GM19372 (cell line): ENCODE results near the gene ST6GALNAC5.

Source experiments
- ATAC-seq: cut with Tn5 transposase; IDR thresholded peaks from one replicate; pipeline ENCODE4 v1.9.1; 2021; ENCODE audit warnings: mild to moderate bottlenecking, low read depth, moderate library complexity; ENCODE audit not compliant: unreplicated experiment

The ST6GALNAC5 gene

DNA sequence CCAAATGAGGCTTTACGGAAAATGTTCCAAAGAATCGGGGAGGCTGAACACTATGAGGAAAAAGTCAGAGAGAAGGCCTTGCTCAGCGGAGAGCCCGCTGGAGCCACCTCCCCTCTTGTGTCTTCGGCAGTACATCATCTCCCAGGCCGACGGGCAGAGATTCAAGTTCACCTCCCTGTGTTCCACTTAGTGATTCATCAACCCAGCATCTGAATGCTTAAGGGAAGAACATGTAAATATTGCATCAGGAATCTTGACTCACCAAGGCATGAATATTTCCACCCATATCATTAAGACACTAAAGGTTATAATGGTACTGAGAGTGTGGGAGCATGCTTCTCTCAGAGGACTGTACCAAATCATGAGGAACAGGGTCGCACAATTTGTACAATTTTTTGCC, 172.5 kb downstream of the ST6GALNAC5 start:
- no peak for ATAC-seq

DNA sequence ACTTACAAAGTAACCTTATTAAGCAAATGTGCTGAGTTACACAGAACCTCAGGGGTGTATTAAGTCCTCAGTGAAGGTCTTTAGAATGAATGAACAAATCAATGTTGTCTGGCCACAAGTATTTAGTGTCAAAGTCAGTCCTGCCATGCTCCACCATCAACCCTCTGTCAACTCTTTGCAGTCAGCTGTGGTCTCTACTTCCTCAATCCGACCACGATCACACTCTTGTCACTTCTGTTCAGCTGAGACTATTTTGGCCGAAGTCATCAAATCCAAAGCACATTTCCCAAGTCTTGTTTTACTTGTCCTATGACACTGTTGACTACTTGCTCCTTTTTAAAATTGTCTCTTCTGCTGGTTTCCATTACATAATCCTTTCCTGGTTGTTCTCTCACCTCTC, 173.5 kb downstream of the ST6GALNAC5 start:
- ATAC-seq = no peak

DNA sequence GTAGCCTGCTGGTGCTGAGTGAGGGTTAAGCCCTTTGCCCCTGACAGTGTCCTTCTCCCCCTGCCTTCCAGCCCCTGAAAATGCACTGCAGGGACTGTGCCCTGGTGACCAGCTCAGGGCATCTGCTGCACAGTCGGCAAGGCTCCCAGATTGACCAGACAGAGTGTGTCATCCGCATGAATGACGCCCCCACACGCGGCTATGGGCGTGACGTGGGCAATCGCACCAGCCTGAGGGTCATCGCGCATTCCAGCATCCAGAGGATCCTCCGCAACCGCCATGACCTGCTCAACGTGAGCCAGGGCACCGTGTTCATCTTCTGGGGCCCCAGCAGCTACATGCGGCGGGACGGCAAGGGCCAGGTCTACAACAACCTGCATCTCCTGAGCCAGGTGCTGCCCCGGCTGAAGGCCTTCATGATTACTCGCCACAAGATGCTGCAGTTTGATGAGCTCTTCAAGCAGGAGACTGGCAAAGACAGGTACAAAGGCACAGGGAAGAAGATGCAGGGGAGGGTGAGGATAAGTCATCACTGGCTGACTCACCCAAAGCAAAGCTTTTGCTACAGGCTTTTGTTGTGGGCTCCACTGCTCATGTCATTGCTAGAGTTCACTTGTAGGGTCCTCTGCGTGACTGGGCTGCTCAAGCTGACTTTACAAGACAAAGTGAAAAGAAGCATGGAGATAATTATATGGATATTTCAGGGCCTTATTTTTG, 177.0 kb downstream of the ST6GALNAC5 start:
- ATAC-seq = no peak

DNA sequence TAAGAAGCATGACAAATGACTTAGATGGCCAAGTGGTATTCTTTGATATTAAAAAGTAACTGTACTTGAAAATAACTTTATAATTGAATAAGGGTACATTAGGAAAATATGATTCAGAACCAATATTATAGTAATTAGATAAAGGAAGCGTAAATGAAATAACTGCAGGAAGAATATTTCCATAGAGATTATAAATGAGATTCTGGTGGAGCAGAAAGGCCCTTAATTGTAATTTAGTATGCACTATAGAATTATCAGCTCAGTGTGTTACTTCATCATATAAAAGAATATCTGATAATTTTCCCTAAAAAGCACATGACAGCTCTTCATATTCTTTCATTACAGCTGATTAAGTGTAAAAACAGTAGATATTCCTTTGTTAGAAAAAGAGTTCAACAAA, 180.3 kb downstream of the ST6GALNAC5 start:
- no peak for ATAC-seq

DNA sequence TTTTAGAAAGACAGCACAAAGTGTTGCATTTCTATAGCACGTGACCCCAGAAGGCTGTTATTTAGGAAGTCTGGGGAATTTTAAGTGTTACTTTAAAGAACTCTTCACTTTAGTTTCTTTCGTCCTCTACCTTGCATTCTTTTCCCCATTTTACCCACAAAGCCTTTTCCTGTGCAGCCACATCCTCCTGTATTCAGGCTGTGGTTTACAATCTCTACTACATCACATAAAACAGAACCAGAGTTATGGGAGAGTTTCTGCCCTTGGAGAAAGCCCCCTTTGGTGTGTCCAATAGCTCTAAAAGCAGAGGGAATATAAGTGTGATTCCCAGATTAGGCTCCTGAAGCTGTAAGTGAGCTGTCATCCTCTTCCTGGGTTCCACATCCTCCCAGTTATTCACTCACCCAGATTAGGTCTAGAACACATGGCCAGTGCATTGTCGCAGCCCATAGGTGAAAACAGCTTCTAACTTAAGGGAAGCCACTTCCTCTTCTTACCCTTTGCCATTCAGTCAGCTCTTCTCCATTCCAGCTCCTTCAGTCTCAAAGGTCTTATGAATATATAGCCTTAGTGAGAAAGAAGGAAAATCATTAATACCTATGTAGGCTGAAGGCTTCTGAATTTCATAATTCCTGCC, 180.8 kb downstream of the ST6GALNAC5 start:
- ATAC-seq = no peak

DNA sequence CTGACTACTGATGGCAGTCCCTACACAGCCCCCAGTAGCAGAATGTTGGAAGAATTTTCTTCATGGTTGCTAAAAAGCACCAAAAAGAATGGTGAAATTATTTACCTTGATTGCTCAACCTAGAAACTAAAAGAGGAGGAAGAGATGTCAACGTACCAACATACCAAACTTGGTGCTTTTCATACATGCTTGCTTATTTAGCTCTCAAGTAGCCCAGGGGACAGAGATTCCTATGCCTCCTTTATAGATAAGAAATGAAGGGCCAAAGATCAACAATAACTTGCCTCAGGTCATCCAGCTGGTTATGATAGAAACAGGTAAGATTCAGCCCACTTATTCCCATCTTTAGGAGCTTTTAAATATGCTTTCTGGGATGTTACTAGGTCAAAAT, 181.3 kb downstream of the ST6GALNAC5 start:
- no peak for ATAC-seq

DNA sequence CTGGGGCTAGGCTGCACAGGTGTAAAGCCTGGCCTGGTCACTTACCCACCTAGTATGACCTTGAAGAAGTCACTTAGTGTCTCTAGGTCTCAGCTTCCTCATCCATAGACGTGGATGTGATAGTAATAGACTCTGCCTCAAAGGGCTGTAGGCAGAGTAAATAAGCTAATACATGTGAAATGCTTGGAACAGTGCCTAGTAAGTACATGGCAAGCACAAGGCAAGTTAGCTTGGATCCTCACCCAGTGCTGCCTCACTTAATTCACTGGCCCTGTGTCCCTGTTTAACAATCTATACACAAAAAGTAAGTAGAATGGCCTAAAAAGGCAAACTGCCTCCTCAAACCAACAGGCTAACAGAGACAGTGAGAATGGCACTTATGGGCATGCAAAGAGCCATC, 184.1 kb downstream of the ST6GALNAC5 start:
- no peak for ATAC-seq

DNA sequence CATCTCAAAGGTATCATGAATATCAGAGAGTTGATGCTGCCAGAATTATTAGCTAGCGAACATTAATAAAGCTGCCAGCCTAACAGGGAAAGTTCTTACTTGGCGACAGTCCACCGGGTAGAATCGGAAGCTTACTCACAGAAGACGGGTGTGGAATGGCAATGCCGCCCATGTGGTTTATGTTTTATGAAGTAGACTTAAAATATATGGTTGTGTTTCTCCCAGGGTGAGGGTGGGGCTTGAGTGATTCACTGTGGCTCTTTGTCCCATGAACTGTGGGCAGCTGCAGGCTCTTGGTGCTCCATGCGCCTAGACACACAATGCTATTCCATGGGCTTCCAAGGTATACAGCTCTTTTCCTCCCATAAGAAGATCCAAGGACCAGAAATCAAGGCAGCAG, 189.2 kb downstream of the ST6GALNAC5 start:
- ATAC-seq = no peak

DNA sequence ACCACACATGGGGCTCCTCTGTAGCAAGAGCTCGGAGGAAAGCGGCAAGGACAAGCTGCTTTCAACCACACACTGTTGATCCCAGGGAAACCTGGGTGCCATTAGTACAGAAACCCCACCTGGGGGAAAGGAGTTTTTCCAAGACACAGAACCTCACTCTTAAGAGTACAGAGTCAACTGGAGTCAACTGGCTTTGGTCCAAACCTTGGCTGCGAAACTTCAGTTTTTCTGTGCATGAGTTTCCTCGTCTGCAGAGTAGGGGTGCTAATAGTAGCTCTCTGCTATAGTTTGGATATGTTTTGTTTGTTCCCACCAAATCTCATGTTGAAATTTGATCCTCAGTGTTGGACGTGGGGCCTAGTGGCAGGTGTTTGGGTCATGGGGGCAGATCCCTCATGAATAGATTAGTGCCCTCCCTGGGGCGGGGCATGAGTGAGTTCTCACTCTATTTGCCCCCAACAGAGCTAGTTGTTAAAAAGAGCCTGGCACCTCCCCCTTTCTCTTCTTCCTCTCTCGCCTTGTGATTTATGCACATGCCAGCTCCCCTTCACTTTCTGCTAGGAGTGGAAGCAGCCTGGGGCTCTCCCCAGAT, 190.8 kb downstream of the ST6GALNAC5 start:
- no peak for ATAC-seq

DNA sequence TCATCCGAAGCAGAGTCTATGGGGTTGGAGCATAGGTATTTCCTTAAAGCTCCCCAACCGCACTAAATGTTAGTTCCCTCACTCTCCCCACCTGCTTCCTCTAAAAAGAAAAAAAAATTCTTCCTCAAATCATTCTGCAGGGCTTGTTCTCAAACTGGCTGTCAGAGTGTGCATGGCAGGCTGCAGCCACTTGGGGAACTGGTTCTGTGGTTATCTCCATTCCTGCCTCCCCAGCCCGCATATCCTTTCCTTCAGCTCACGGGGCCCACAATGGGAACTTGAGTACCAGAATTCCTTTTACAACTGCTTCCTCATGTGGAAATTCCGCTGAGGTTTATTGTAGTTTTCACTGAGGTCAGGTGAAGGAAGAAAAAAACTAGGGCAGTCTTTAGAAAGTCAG, 192.7 kb downstream of the ST6GALNAC5 start:
- ATAC-seq = no peak

DNA sequence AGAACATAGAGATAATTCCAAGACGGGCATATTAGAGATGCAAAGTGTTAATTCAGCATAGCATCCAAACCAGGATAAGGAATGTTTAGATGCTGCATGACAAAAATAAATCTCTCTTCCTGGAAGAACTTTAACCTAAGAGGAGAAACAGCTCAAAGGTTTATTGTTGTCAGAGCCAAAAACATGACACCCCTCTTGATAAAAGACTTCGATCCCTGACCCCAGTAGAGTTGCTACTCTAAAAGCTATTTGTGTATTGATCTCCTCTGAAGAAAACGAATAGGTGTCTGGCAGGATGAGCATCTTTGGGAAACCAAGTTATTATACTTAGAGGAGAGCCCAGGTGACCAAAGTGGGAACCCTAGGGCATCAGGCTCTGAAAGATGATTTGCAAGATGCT, 193.9 kb downstream of the ST6GALNAC5 start:
- ATAC-seq = no peak

DNA sequence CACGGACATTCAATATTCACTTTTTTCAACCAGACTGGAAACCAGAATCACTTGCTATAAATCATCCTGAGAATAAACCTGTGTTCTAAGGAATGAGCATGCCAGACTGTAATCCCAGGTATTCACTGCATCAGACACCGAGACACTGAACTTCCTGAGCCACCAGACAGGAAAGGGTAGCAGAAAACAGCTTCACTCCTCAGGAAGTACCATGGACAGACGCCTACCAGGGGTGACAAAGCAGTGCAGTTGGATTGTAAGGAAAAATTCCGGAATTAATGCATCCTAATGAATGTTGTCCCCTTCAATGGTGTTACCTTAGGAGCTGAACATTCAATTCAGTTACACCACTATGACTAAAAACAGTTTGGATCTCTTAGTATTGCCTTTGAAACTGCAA, 195.8 kb downstream of the ST6GALNAC5 start:
- no peak for ATAC-seq

DNA sequence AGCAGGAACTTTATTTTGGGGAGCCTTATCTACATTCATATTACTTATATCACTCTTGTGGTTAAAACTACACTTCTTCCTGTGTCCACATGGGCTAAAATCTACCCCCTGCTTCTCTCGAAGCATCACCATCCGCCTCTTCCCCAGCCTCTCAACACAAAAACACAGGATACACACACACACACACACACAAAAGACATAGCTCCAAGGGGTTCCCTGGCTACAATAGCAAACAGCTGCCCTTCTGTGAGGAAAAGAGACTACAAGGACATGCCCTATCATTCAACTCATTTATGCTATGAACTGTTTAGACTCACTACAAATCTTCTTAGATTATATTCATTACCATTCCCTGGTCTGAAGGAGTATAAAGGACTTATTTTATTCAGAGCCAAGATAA, 197.0 kb downstream of the ST6GALNAC5 start:
- ATAC-seq = no peak

DNA sequence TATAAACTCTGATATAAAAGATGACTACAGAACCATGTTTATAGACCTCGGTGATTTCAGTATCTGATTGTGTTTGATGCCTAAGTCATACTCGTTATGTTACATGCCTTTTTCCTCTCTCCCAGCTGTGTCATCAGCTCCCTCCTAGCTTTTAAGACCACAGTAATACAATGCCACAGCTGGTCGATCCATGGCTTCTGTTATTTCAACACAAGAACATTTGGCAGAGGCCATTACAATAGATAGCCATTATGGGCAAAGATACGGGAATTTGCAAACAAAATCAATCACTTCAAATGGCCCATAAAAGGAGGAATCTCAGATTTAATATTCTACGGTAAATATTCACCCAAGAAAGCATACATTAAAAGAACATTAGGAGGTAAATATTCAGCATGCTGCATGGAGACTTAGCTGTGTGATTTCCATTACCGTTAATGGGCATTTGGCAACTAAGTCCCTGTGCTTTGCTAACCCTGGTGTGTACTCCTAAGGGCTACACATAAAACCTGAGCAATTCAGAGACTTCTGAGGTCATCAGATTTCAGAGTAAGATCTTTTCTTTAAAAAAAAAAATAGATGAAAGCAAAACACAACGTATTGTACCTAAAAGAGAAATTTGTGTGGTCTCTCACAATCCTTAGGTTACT, 198.5 kb downstream of the ST6GALNAC5 start:
- no peak for ATAC-seq

DNA sequence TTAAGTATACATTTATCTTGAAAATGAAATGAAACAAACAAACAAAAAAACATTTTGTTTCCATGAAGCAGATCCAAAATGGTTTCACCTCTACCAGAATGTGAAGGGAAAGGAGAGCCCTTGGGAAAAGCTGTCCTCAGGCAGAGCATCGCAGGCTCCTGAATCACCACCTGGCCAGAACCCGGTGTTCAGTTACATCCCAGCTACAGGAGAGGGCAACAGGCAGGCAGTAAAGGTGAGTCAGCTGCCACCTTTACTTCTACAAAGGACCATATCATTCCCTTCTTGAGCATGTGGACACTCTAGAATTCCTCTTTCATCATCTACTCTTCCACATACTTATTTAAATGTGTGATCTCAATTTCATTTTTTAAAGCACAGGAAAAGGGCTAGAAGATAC, 200.7 kb downstream of the ST6GALNAC5 start:
- no peak for ATAC-seq

DNA sequence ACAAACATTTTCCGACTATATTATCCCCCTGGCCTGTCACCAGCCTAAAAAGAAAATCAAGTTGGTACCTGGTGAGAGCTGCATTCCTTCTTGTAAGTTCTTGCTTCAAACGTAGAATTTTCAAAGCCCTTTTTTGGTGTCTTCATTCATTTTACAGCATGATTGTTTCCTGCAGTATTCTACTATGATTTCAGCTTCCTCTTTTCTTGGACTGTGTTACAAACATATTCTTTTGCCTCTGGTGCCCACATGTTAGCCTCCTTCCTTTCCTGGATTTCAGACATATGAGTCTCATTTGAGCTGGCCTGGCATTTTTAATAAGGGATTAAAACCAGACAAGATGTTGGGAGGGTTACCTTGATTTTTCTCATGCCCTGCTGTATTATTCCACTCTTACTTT, 209.5 kb downstream of the ST6GALNAC5 start:
- no peak for ATAC-seq

DNA sequence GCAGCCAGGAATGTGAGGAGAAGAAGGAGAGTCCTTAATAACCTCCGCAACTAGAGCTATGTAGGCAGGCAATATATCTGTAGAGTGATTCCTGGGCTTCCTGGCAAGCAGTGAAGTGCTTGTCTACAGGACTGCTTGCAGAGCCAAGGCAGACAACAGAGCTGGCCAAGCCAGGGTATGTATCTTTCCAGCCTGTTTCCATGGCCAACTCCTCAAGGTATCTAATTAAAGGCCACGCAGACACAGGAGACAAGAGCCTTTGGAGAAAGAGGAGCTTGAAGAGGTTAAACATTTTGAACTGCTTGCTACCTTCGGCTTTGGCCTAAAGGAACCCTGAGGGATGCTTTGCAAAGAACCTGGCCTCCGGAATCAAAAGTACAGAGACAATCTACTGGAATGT, 214.6 kb downstream of the ST6GALNAC5 start:
- no peak for ATAC-seq

DNA sequence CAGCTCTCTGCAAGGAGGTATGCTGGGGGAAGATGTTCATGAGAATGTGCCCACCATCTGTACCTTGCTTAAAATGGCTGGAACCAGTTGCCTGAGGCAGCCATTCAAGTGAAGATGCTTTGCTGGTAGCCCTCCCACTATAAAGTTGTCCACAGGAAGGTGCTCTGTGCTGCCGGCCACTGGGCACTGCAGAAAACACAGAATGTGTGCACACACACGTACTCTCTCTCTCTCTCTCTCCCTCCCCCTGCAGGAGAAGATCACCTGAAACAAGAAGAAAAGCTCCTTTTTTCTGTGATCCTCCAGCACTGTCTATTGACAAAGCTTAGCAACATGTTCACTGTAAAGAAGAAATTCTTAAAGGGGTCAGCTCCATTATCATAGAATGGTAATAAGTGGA, 217.2 kb downstream of the ST6GALNAC5 start:
- no peak for ATAC-seq

DNA sequence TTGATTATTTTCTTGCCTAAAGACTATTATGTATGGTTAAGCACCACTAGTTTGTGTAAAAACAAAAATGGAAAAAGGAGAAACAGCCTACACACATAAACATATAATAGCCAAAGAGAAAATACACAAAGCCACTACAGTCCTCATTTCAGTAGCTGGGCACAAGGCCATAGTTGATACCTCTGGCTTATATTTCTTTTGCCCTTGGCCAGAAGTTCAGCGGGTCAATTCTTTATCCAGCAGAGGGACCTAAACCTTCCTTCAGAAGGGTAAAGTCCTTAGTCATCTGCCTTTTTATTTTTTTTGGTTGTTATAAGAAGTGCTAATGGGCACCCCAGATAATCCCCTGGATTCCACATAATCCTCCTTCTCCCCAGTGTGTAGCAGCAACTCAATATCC, 217.8 kb downstream of the ST6GALNAC5 start:
- ATAC-seq = no peak

DNA sequence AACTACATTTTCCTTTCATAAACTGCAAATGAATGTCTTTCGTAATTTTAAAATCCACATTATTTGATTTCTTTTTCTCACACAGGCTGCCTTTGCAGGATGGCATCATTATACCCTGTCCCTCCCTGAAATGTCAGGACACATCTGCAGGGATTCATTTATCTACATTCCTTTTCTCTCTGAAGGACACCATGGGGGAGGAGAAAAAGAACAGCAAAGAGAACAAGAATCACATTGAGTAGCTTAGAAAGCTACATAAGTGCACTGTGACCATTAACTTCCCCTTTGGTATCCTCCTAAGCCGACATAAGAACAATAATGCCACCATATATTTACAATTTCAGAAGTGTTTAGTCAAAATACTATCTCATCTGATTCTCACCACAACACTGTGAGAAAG, 222.5 kb downstream of the ST6GALNAC5 start:
- no peak for ATAC-seq

DNA sequence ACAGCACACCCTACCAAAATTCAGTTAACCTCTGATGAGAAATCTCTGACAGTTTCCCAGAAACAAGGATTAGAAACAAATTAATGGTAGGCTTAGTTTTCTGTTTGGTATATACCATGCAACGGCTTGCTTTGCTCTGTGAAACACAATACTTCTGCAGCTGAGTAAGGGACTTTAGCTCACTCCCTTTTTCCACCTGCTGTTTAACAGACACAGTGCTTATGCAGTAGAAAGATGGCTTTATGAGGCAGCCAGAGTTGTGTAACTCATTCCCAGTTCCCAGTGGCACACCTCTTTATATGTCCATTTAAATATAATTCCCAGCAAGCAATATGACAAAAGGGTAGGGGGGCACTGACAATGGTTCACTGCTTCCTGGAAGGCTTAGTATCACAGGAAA, 228.0 kb downstream of the ST6GALNAC5 start:
- ATAC-seq = no peak
